Duodenal mucosa (tissue), 2 donors: Measurements from ENCODE around the gene RABGAP1L.

Experiments used
- H3K27ac ChIP-seq: one replicate; pipeline ENCODE4 v1.7.0; 2013; ENCODE audit warnings: low read depth, low read length
- H3K27me3 ChIP-seq, 2 donors: one replicate each; pipeline ENCODE4 v1.7.0; 2013; ENCODE audit warnings: low read length in 2 of 2, control low read depth in 1 of 2; ENCODE audit not compliant: insufficient read depth in 2 of 2, control insufficient read depth in 1 of 2
- H3K36me3 ChIP-seq, 2 donors: one replicate each; pipeline ENCODE4 v1.7.0; 2013; ENCODE audit warnings: low read length in 2 of 2, control low read depth in 1 of 2; ENCODE audit not compliant: insufficient read depth in 2 of 2, control insufficient read depth in 1 of 2
- H3K4me1 ChIP-seq, 2 donors: one replicate each; pipeline ENCODE4 v1.7.0; 2013; ENCODE audit warnings: low read length in 2 of 2, control low read depth in 1 of 2; ENCODE audit not compliant: insufficient read depth in 2 of 2, control insufficient read depth in 1 of 2
- H3K4me3 ChIP-seq, 2 donors: one replicate each; pipeline ENCODE4 v1.7.0; 2013; ENCODE audit warnings: low read length in 2 of 2, low read depth in 1 of 2
- H3K9ac ChIP-seq, 2 donors: one replicate each; pipeline ENCODE4 v1.7.0; 2013; ENCODE audit warnings: low read length in 2 of 2, low read depth in 1 of 2
- H3K9me3 ChIP-seq, 2 donors: one replicate each; pipeline ENCODE4 v1.7.0; 2013; ENCODE audit warnings: low read length in 2 of 2, control low read depth in 1 of 2; ENCODE audit not compliant: control insufficient read depth in 1 of 2

Gene RABGAP1L

GRCh38 chr1:174743654-174744561 is 584.6 kb downstream of the RABGAP1L start:
- H3K27ac ChIP-seq, result no peak overlapping the region
- peaks cover 0 to 6% of the 10 kb centered on the region in 2 donors for H3K4me1 ChIP-seq
- H3K27me3 ChIP-seq, result no peaks in the 10 kb centered on the region
- H3K4me3 ChIP-seq, result no peak overlapping the region
- no peaks in the 10 kb centered on the region for H3K9me3 ChIP-seq
- H3K9ac ChIP-seq, result no peak overlapping the region
- H3K36me3 ChIP-seq, result no peaks in the 10 kb centered on the region

- no peak overlapping the region for H3K27ac ChIP-seq
- H3K4me3 ChIP-seq, result no peak overlapping the region
- no peaks in the 10 kb centered on the region for H3K27me3 ChIP-seq
- H3K9me3 ChIP-seq, result no peaks in the 10 kb centered on the region
- peaks cover 0 to 5% of the 10 kb centered on the region in 2 donors for H3K4me1 ChIP-seq
- H3K36me3 ChIP-seq, result no peaks in the 10 kb centered on the region
- H3K9ac ChIP-seq, result no peak overlapping the region
Measured at GRCh38 chr1:174744886-174745285, 585.6 kb downstream of the RABGAP1L start.

GRCh38 chr1:174746024-174746808 is 586.9 kb downstream of the RABGAP1L start:
- H3K9ac ChIP-seq, result no peak overlapping the region
- no peak overlapping the region for H3K4me3 ChIP-seq
- no peaks in the 10 kb centered on the region for H3K4me1 ChIP-seq
- H3K27ac ChIP-seq, result no peak overlapping the region
- no peaks in the 10 kb centered on the region for H3K9me3 ChIP-seq
- H3K36me3 ChIP-seq, result no peaks in the 10 kb centered on the region
- no peaks in the 10 kb centered on the region for H3K27me3 ChIP-seq

- Histone ChIP-seq H3K4me1 (no peaks in the 10 kb centered on the region), H3K27me3 (no peaks in the 10 kb centered on the region), H3K9ac (no peak overlapping the region), H3K9me3 (no peaks in the 10 kb centered on the region), H3K4me3 (no peak overlapping the region), H3K36me3 (no peaks in the 10 kb centered on the region), H3K27ac (no peak overlapping the region)
Measured at GRCh38 chr1:174747613-174748012, 588.3 kb downstream of the RABGAP1L start.

GRCh38 chr1:174748586-174748985 is 589.3 kb downstream of the RABGAP1L start:
- Histone ChIP-seq H3K9ac (no peak overlapping the region), H3K27me3 (no peaks in the 10 kb centered on the region), H3K27ac (no peak overlapping the region), H3K36me3 (no peaks in the 10 kb centered on the region), H3K4me3 (no peak overlapping the region), H3K4me1 (no peaks in the 10 kb centered on the region), H3K9me3 (no peaks in the 10 kb centered on the region)

- no peaks in the 10 kb centered on the region for H3K36me3 ChIP-seq
- no peaks in the 10 kb centered on the region for H3K9me3 ChIP-seq
Measured at GRCh38 chr1:174753131-174753530, 593.8 kb downstream of the RABGAP1L start.

GRCh38 chr1:174761335-174761734 is 602.0 kb downstream of the RABGAP1L start:
- Histone ChIP-seq H3K27me3 (no peaks in the 10 kb centered on the region), H3K9me3 (no peaks in the 10 kb centered on the region), H3K4me1 (no peaks in the 10 kb centered on the region), H3K4me3 (no peak overlapping the region), H3K36me3 (no peaks in the 10 kb centered on the region), H3K27ac (no peak overlapping the region), H3K9ac (no peak overlapping the region)

More at GRCh38 chr1:174753131-174753530, 593.8 kb downstream of the RABGAP1L start:
- Histone ChIP-seq H3K27ac (no peak overlapping the region), H3K4me3 (no peak overlapping the region), H3K4me1 (no peaks in the 10 kb centered on the region), H3K27me3 (no peaks in the 10 kb centered on the region), H3K9ac (no peak overlapping the region)

GRCh38 chr1:174761901-174762585 is 602.7 kb downstream of the RABGAP1L start:
- Histone ChIP-seq H3K4me1 (no peaks in the 10 kb centered on the region), H3K27me3 (no peaks in the 10 kb centered on the region), H3K9ac (no peak overlapping the region), H3K4me3 (no peak overlapping the region), H3K36me3 (no peaks in the 10 kb centered on the region), H3K27ac (no peak overlapping the region), H3K9me3 (no peaks in the 10 kb centered on the region)

- Histone ChIP-seq H3K9me3 (no peaks in the 10 kb centered on the region), H3K9ac (no peak overlapping the region), H3K27me3 (no peaks in the 10 kb centered on the region), H3K27ac (no peak overlapping the region), H3K36me3 (no peaks in the 10 kb centered on the region), H3K4me3 (no peak overlapping the region), H3K4me1 (no peaks in the 10 kb centered on the region)
Measured at GRCh38 chr1:174764191-174764590, 604.9 kb downstream of the RABGAP1L start.

- H3K27ac ChIP-seq, result no peak overlapping the region
- no peaks in the 10 kb centered on the region for H3K9me3 ChIP-seq
- no peaks in the 10 kb centered on the region for H3K36me3 ChIP-seq
- no peak overlapping the region for H3K9ac ChIP-seq
- H3K4me1 ChIP-seq, result no peaks in the 10 kb centered on the region
- H3K4me3 ChIP-seq, result no peak overlapping the region
- no peaks in the 10 kb centered on the region for H3K27me3 ChIP-seq
Measured at GRCh38 chr1:174766727-174767126, 607.4 kb downstream of the RABGAP1L start.
